Neural cell (in vitro differentiated cells): ENCODE measurements around the gene PCP2. TPM values are rescaled to one million over a fixed set of nuclear protein-coding genes. Genes with fewer than 3 reads are reported as not detected.

Experiments used
- H2AFZ ChIP-seq: fragments of 200-600, 300-800 bp; sonication (generic), shearing (Covaris generic); 2 replicates; pipeline ENCODE4 v1.6.0; 2014; ENCODE audit warnings: low read depth, mild to moderate bottlenecking, antibody characterized with exemption, low read length, moderate library complexity
- H3F3A ChIP-seq: fragments of 200-600 bp; shearing (Covaris generic); 2 replicates; pipeline ENCODE4 v1.6.1; 2016; ENCODE audit warnings: mild to moderate bottlenecking, moderate library complexity, mixed read lengths, antibody characterized with exemption, low read length; ENCODE audit not compliant: insufficient read depth, poor library complexity, severe bottlenecking
- H3K27ac ChIP-seq: fragments of 200-600, 300-800 bp; sonication (generic), shearing (Covaris generic); 2 replicates; pipeline ENCODE4 v1.5.1; 2014; ENCODE audit warnings: mild to moderate bottlenecking, low read length, moderate library complexity
- H3K27me3 ChIP-seq: fragments of 300-800, 200-600 bp; sonication (generic), shearing (Covaris generic); 2 replicates; pipeline ENCODE4 v1.6.0; 2014; ENCODE audit warnings: mild to moderate bottlenecking, low read depth, low read length, moderate library complexity; ENCODE audit not compliant: insufficient read depth
- H3K36me3 ChIP-seq: fragments of 300-800, 200-600 bp; sonication (generic), shearing (Covaris generic); 2 replicates; pipeline ENCODE4 v1.5.1; 2014; ENCODE audit warnings: mild to moderate bottlenecking, antibody characterized with exemption, low read length, moderate library complexity; ENCODE audit not compliant: insufficient read depth
- H3K4me2 ChIP-seq: fragments of 300-800, 200-600 bp; sonication (generic), shearing (Covaris generic); 2 replicates; pipeline ENCODE4 v1.6.0; 2014; ENCODE audit warnings: mild to moderate bottlenecking, low read length
- H3K4me3 ChIP-seq: fragments of 300-800, 200-600 bp; sonication (generic), shearing (Covaris generic); 2 replicates; pipeline ENCODE4 v1.5.1; 2014; ENCODE audit warnings: mild to moderate bottlenecking, low read length, moderate library complexity
- H3K79me2 ChIP-seq: fragments of 200-600 bp; shearing (Covaris generic); replicated peaks from 2 replicates; pipeline ENCODE4 v1.6.0; 2014; ENCODE audit warnings: mild to moderate bottlenecking, low read length, moderate library complexity; ENCODE audit not compliant: insufficient read depth
- H3K9ac ChIP-seq: fragments of 300-800, 200-600 bp; sonication (generic), shearing (Covaris generic); 2 replicates; pipeline ENCODE4 v1.6.1; 2016; ENCODE audit warnings: mild to moderate bottlenecking, low read length, mixed read lengths
- H3K9me2 ChIP-seq: fragments of 200-600 bp; shearing (Covaris generic); 2 replicates; pipeline ENCODE4 v1.6.1; 2016; ENCODE audit warnings: mild to moderate bottlenecking, low read length, mixed read lengths; ENCODE audit not compliant: insufficient read depth
- H3K9me3 ChIP-seq: fragments of 200-600, 300-800 bp; sonication (generic), shearing (Covaris generic); 2 replicates; pipeline ENCODE4 v1.6.1; 2016; ENCODE audit warnings: mild to moderate bottlenecking, mixed run types, low read length, moderate library complexity, mixed read lengths
- H4K20me1 ChIP-seq: fragments of 200-600 bp; shearing (Covaris generic); 2 replicates; pipeline ENCODE4 v1.6.1; 2016; ENCODE audit warnings: mild to moderate bottlenecking, mixed run types; ENCODE audit not compliant: insufficient read depth
- CTCF ChIP-seq: fragments of 450-650 bp; IDR thresholded peaks from 2 replicates; pipeline ENCODE4 v1.5.1; 2014; ENCODE audit warnings: antibody characterized with exemption, mild to moderate bottlenecking, moderate library complexity; ENCODE audit not compliant: poor library complexity, severe bottlenecking
- EP300 ChIP-seq: fragments of 450-650 bp; conservative IDR thresholded peaks from 2 replicates; pipeline ENCODE4 v1.6.1; 2014; ENCODE audit warnings: antibody characterized with exemption, mild to moderate bottlenecking, moderate library complexity; ENCODE audit not compliant: poor library complexity, severe bottlenecking
- EZH2 ChIP-seq: fragments of 200-600, 300-800 bp; shearing (Covaris generic), sonication (generic); IDR thresholded peaks from 2 replicates; pipeline ENCODE4 v1.6.1; 2014; ENCODE audit warnings: antibody characterized with exemption, low read length, borderline replicate concordance, mild to moderate bottlenecking; ENCODE audit not compliant: insufficient read depth, poor library complexity, severe bottlenecking
- MXI1 ChIP-seq: fragments of 450-650 bp; conservative IDR thresholded peaks from 2 replicates; pipeline ENCODE4 v1.6.1; 2014; ENCODE audit warnings: antibody characterized with exemption, mild to moderate bottlenecking; ENCODE audit not compliant: poor library complexity, severe bottlenecking
- POLR2AphosphoS5 ChIP-seq: IDR thresholded peaks from 2 replicates; pipeline ENCODE4 v1.6.1; 2012
- RAD21 ChIP-seq: fragments of 450-650 bp; conservative IDR thresholded peaks from 2 replicates; pipeline ENCODE4 v1.6.1; 2014; ENCODE audit warnings: antibody characterized with exemption, mild to moderate bottlenecking, moderate library complexity
- REST ChIP-seq: IDR thresholded peaks from 2 replicates; pipeline ENCODE4 v1.6.1; 2012; ENCODE audit warnings: borderline replicate concordance
- SMC3 ChIP-seq: fragments of 450-650 bp; conservative IDR thresholded peaks from 2 replicates; pipeline ENCODE4 v1.6.1; 2014; ENCODE audit warnings: antibody characterized with exemption, mild to moderate bottlenecking, moderate library complexity; ENCODE audit not compliant: poor library complexity
- TAF1 ChIP-seq: IDR thresholded peaks from 2 replicates; pipeline ENCODE4 v1.6.1; 2012; ENCODE audit warnings: low read depth
- polyA plus RNA-seq: library from polyadenylated mRNA; depleted of rRNA; stranded (reverse); fragments of >200 nt; gene quantifications from 2 replicates; pipeline ENCODE4 v1.2.3, GENCODE V29; 2014

PCP2 gene
- polyA plus RNA-seq, 1 donor from 2014 or later = not detected

- no peaks in the 10 kb centered on the region for H3F3A ChIP-seq
- H3K27me3 ChIP-seq = no peaks in the 10 kb centered on the region
- no peak overlapping the region for H2AFZ ChIP-seq
- no peak for TF ChIP-seq POLR2AphosphoS5
- TF ChIP-seq SMC3 = no peak
- TF ChIP-seq TAF1 = no peak
- TF ChIP-seq EZH2 = no peak
- TF ChIP-seq RAD21 = no peak
- no peak for TF ChIP-seq MXI1
- no peak overlapping the region for H3K4me2 ChIP-seq
- H3K9me3 ChIP-seq = no peaks in the 10 kb centered on the region
- H3K36me3 ChIP-seq = no peaks in the 10 kb centered on the region
- peaks cover 21% of the 10 kb centered on the region for H3K79me2 ChIP-seq
- no peak overlapping the region for H3K4me3 ChIP-seq
- H3K27ac ChIP-seq = no peak overlapping the region
- no peaks in the 10 kb centered on the region for H3K9me2 ChIP-seq
- no peaks in the 10 kb centered on the region for H4K20me1 ChIP-seq
- no peak overlapping the region for H3K9ac ChIP-seq
These were observed 32.8 kb downstream of the PCP2 start for GRCh38 chr19:7600721-7601120.

- H3K4me3 ChIP-seq = no peak overlapping the region
- H3F3A ChIP-seq = no peaks in the 10 kb centered on the region
- TF ChIP-seq REST (no peak), TAF1 (no peak), EP300 (no peak), EZH2 (no peak), MXI1 (no peak), RAD21 (no peak), CTCF (no peak), SMC3 (no peak), POLR2AphosphoS5 (no peak)
- no peaks in the 10 kb centered on the region for H3K36me3 ChIP-seq
- no peaks in the 10 kb centered on the region for H3K9me2 ChIP-seq
- no peaks in the 10 kb centered on the region for H3K27me3 ChIP-seq
- H3K4me2 ChIP-seq = no peak overlapping the region
- H3K9ac ChIP-seq = no peak overlapping the region
- H3K79me2 ChIP-seq = peaks cover 21% of the 10 kb centered on the region
- no peaks in the 10 kb centered on the region for H3K9me3 ChIP-seq
- H4K20me1 ChIP-seq = no peaks in the 10 kb centered on the region
- H3K27ac ChIP-seq = no peak overlapping the region
- no peak overlapping the region for H2AFZ ChIP-seq
These were observed 35.3 kb downstream of the PCP2 start for GRCh38 chr19:7598180-7598579.
